NT2/D1 (cell line): ENCODE results near the gene TMEM87A.

Source experiments
- DNase-seq: peaks from one replicate; pipeline ENCODE4 v3.0.0-alpha.2; 2011; ENCODE audit warnings: low read depth, low spot score
- H3K27me3 ChIP-seq: 2 replicates; pipeline ENCODE4 v1.6.0; 2011; ENCODE audit warnings: mild to moderate bottlenecking; ENCODE audit not compliant: insufficient read length, insufficient read depth
- H3K36me3 ChIP-seq: 2 replicates; pipeline ENCODE4 v1.6.1; 2011; ENCODE audit warnings: mild to moderate bottlenecking, low read length, mixed read lengths; ENCODE audit not compliant: insufficient read depth, insufficient read length
- H3K4me1 ChIP-seq: 2 replicates; pipeline ENCODE4 v1.5.1; 2011; ENCODE audit not compliant: insufficient read depth, insufficient read length
- H3K4me3 ChIP-seq: 2 replicates; pipeline ENCODE4 v1.5.1; 2011; ENCODE audit warnings: low read depth; ENCODE audit not compliant: insufficient read length
- H3K9ac ChIP-seq: 2 replicates; pipeline ENCODE4 v1.6.0; 2011; ENCODE audit warnings: low read depth; ENCODE audit not compliant: insufficient read length
- H3K9me3 ChIP-seq: 2 replicates; pipeline ENCODE4 v1.5.1; 2011; ENCODE audit warnings: mild to moderate bottlenecking, low read length; ENCODE audit not compliant: insufficient read depth
- SUZ12 ChIP-seq: IDR thresholded peaks from 2 replicates; pipeline ENCODE4 v1.6.1; 2011; ENCODE audit not compliant: insufficient read length, insufficient read depth; ENCODE audit errors: extremely low read depth
- YY1 ChIP-seq: IDR thresholded peaks from 2 replicates; pipeline ENCODE4 v1.6.1; 2011; ENCODE audit not compliant: insufficient read length, insufficient read depth
- ZNF274 ChIP-seq: IDR thresholded peaks from 2 replicates; pipeline ENCODE4 v1.6.1; 2011; ENCODE audit warnings: mild to moderate bottlenecking, low read depth, low read length

Gene TMEM87A

DNA sequence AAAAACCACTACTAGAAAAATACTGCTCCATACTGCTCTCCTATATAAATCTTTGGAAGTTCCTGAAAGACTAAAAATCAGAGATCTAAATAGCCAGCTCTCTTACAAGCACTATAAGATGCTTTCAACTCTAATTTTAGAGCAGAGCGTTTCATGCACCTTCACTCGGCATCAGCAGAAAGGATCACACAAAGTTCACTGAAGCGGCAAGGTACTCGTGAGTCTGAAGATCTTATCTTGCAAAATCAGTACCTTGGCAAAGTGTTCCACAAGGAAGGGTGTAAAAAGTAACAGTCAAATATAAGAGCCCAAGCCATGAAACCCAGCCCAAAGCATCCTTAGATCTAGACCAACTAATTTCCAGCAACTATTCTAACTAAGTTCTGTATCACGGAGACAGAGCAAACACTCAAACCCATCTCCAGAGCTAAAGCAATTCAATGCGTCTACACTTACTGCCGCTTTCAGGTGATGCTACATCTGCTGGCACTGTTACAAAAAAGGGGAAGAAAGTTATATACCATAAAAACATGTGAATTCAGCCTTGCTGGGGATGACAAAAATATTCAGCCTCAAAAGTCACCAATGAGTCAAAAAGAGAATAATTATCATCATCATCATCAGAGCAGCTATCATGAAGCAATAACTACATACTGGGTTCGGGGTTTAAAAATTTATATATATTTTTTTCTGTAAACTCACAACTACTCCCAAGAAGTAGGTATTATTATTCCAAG is 81.5 kb downstream of the TMEM87A start:
- TF ChIP-seq ZNF274 (no peak), SUZ12 (no peak), YY1 (no peak)
- H3K9ac ChIP-seq = no peak overlapping the region
- no peaks in the 10 kb centered on the region for H3K9me3 ChIP-seq
- H3K4me3 ChIP-seq = no peak overlapping the region
- no peak for DNase-seq
- H3K36me3 ChIP-seq = peaks cover 37% of the 10 kb centered on the region
- H3K27me3 ChIP-seq = no peaks in the 10 kb centered on the region
- no peaks in the 10 kb centered on the region for H3K4me1 ChIP-seq

DNA sequence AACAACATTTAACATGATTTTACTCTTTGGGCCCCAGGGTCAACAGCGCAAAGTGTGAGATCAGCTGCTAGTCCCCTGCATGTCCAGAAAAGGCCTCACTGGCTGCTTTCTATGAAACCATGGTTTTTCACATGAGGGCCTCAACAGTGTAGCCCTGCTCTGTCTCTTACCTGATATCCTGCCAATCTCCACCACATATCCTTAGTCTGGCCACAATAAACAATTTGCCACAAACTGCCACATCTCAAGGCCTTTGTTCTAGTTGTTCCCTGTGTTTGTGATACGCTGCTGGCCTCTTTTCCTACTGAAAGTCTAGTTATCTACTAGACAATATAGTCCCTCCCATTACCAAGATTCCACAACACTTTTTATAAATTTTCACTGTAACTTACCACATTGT is 82.9 kb downstream of the TMEM87A start:
- no peak overlapping the region for H3K4me3 ChIP-seq
- no peak overlapping the region for H3K9ac ChIP-seq
- no peak for DNase-seq
- no peaks in the 10 kb centered on the region for H3K27me3 ChIP-seq
- no peaks in the 10 kb centered on the region for H3K4me1 ChIP-seq
- no peaks in the 10 kb centered on the region for H3K9me3 ChIP-seq
- TF ChIP-seq YY1 = no peak
- no peak for TF ChIP-seq SUZ12
- no peak for TF ChIP-seq ZNF274
- peaks cover 51% of the 10 kb centered on the region for H3K36me3 ChIP-seq

DNA sequence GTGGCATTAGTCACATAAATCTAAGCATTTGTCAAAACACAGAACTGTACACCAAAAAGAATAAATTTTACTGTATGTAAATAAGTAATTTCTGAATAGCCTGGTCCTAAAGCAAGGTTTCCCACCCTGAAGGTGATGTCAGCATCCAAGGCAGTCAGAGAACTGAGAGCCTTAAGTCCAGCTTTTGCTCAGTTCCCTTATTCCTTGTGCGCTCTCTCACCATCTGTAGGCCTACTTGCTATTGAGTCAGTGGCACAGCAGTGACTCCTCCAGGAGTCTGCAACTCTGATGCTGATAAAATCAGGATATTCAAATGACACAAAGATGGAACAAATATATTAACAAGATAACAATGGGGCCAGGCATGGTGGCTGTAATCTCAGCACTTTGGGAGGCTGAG is 87.4 kb downstream of the TMEM87A start:
- H3K36me3 ChIP-seq = peaks cover 65% of the 10 kb centered on the region
- no peaks in the 10 kb centered on the region for H3K9me3 ChIP-seq
- TF ChIP-seq YY1 (no peak), ZNF274 (no peak), SUZ12 (no peak)
- no peak overlapping the region for H3K9ac ChIP-seq
- H3K27me3 ChIP-seq = no peaks in the 10 kb centered on the region
- no peak overlapping the region for H3K4me3 ChIP-seq
- DNase-seq = no peak
- H3K4me1 ChIP-seq = no peaks in the 10 kb centered on the region

DNA sequence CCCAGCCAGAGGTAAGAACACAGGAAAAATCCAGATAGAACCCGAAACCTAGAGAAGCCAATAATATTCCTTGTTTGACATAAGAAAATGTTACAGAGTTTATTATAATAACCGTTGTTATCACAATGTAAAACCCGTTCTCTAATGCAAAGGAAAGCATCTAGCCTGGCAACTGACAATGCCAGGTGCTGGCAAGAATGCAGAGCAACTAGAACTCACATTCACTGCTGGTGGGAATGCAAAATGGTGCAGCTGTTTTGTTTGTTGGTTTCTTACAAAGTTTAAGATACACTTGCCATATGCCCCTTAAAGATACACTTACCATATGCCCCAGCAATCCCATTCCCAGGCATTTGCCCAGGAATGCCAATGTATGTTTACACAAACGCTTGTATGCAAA is 88.5 kb downstream of the TMEM87A start:
- Histone ChIP-seq H3K4me1 (no peaks in the 10 kb centered on the region), H3K27me3 (no peaks in the 10 kb centered on the region), H3K9ac (no peak overlapping the region), H3K4me3 (no peak overlapping the region), H3K9me3 (no peaks in the 10 kb centered on the region), H3K36me3 (peaks cover 69% of the 10 kb centered on the region)
- TF ChIP-seq ZNF274 = no peak
- no peak for TF ChIP-seq SUZ12
- no peak for TF ChIP-seq YY1
- no peak for DNase-seq

DNA sequence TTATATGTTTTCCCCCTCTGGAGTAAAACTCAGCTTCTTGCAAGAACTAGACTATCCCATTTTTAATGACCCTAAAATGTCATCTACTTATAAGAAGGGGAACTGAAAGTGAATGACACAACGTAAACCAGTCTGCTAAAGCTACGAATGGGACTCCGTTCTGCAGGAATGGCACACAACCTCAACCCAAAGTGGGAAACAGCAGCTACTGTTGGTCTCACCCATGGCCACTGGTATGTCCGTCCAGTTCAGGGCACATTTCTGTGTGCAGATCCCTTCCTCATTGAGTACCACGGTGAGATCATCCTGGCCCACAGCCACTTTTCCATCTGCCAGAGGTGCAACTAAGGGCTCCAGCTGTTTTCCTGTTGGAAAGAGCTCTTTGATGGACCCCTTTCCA is 88.9 kb downstream of the TMEM87A start:
- no peaks in the 10 kb centered on the region for H3K27me3 ChIP-seq
- H3K36me3 ChIP-seq = peaks cover 71% of the 10 kb centered on the region
- no peak for TF ChIP-seq ZNF274
- no peak for TF ChIP-seq SUZ12
- no peak for TF ChIP-seq YY1
- H3K9me3 ChIP-seq = no peaks in the 10 kb centered on the region
- H3K4me1 ChIP-seq = no peaks in the 10 kb centered on the region
- DNase-seq = no peak
- no peak overlapping the region for H3K4me3 ChIP-seq
- no peak overlapping the region for H3K9ac ChIP-seq

DNA sequence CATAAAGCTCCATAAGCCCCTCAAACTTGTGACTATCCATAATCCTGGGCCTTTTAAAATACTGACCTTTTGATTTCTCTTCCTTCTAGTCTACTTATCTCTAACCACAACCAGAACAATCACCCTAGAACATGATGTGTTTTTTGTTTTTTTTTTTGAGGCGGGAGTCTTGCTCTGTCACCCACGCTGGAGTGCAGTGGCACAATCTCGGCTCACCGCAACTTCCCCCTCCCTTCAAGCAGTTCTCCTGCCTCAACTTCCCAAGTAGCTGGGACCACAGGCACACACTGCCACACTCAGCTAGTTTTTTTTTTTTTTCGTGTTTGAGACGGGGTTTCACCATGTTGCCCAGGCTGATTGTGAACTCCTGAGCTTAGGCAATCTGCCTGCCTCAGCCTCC is 90.3 kb downstream of the TMEM87A start:
- Histone ChIP-seq H3K27me3 (no peaks in the 10 kb centered on the region), H3K36me3 (peaks cover 73% of the 10 kb centered on the region), H3K9me3 (no peaks in the 10 kb centered on the region), H3K9ac (no peak overlapping the region), H3K4me3 (no peak overlapping the region), H3K4me1 (no peaks in the 10 kb centered on the region)
- TF ChIP-seq SUZ12 = no peak
- no peak for TF ChIP-seq ZNF274
- no peak for TF ChIP-seq YY1
- DNase-seq = no peak

DNA sequence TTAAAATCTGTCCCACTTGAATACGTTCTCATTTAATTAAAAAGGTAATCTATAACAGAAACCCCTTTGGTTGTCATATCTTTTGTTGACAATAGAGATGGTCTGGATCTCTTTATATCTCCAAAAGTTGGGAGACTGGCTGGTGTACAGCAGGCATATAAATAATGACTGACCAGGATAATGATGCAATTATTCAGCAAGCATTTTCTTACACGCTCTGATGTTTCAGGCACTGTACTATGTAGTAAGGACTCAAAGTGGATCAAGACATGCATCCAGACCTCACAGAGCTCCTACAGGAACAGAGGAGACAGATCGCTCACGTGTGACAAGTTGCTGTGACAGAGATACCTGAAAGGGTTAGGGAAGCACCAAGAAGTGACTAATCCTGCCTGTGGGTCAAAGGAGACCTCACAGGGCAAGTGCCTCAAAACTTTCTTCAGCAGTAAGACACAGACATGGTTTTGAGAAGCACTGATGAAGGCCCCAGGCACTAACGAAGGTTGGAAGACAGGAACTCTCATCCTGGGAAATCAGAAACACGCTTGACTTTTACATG is 90.8 kb downstream of the TMEM87A start:
- Histone ChIP-seq H3K27me3 (no peaks in the 10 kb centered on the region), H3K9ac (no peak overlapping the region), H3K4me3 (no peak overlapping the region), H3K4me1 (no peaks in the 10 kb centered on the region), H3K9me3 (no peaks in the 10 kb centered on the region), H3K36me3 (peaks cover 70% of the 10 kb centered on the region)
- TF ChIP-seq YY1 = no peak
- no peak for TF ChIP-seq SUZ12
- TF ChIP-seq ZNF274 = no peak
- DNase-seq = no peak
